ENCODE measurements around the gene SWT1. TPM values are rescaled to one million over a fixed set of nuclear protein-coding genes. Genes with fewer than 3 reads are reported as not detected.

SWT1 gene
- total RNA-seq, 1 donor from 2014 or later: 5.2 TPM

GRCh38 chr1:185334182-185334581, 177.2 kb downstream of the SWT1 start:
- no peak for ATAC-seq
- no peak for DNase-seq (ENCODE audit: missing footprints)
- intact Hi-C loops (cut with DNase I): no loop called here

DNA sequence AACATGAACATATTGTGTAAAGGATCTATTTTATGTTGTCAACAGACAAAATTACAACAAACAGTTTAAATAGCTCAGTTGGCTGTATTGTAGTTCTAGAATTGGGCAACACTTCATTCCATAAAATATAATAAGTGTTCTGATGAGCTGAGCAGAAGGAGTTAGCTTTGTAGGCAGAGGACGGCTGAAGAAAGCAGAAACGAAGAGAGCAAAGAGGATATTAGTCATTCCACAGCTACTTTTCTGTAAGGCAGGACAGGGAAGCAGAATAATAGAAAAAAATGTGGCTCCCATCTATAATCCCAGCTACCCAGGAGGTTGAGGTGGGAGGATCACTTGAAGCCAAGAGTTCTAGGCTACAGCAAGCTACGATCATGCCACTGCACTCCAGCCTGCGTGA, 180.3 kb downstream of the SWT1 start:
- no peak for DNase-seq (ENCODE audit: missing footprints)

DNA sequence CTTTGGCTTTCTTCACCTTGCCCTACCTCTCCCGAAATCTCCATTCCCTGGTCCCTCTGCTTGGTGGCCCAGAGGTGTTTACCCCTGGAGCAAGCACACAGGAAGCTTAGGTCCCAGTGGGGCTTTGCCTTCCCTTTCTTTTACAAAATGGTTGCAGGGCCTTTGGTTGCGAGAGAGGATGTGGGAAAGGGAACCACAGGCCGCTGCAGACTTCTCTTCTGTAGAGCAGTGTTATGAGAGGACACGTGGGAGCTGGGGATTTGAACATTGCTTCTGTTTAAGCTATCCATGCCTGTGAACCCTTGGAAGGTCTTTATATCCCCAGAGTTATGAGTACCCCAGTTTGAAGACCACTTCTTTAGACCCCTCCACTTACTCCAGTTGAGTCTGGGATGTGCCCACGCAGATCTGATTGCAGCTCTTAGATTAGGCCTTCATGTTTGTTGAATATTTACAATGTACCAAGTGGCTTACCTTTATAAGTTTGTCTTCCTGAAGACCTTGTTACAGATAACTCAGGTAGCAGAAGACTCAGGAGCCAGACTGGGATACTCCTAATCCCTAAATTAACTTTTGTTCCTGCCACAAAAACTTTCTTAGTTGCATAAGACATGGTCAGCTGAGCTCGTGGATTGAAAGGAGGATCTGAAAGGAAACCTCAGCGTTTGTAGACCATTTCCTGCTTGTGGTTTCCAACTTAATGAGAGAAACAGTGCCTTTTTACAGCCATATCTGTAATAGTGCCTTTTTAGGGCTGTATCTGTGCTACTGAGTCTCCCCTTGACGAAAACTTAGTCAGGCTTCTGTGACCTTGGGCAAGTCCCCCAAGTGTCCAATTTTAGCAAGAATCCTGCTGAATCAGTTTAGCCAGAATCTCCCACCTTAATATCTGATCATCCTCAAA, 182.0 kb downstream of the SWT1 start:
- peak; percentile 79 for ATAC-seq
- intact Hi-C loops (cut with DNase I): no loop called here
- no peak for DNase-seq (ENCODE audit: missing footprints)

More for the DNA sequence above, 180.3 kb downstream of the SWT1 start:
- peak; percentile 59 for ATAC-seq
- intact Hi-C loops (cut with DNase I): no loop called here

DNA sequence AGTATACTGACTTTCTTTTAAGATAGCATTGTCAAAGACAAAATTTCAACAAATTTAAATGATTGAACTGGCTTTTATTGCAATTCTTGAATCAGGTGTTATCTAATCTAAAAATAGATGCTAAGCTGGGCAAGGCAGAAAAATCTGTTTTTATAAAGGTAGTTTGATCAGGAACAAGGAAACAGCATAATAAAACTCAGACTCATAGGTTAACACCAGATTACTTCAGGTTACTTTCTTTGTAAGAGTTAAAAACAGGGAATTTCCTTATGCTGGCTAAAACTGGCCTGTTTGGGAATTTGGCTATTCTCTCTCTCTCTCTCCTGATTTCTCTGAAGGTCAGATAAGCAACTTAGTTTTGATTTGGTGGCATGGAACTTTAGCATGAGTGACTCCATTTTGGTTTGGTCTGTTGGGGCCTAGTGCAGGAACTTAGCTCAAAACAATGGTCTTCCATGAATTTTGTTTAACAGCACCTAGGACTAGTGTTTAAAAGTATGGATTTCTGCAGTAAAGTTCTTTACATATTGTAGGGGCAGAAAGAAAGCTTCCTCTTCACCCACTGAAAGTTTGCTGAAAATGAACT, 184.3 kb downstream of the SWT1 start:
- DNase-seq (ENCODE audit: missing footprints) (no peak), ATAC-seq (no peak)
- intact Hi-C loops (cut with DNase I): no loop called here

Other genes with a start within 250 kb of the SWT1 start
- gene NIBAN1, start 182.7 kb upstream of the SWT1 start, total RNA-seq: 354 TPM
- 13.3 TPM for gene RNF2, start 111.6 kb upstream of the SWT1 start, total RNA-seq
- 27.6 TPM for gene TRMT1L, start 214 bp upstream of the SWT1 start, total RNA-seq
- 59.0 TPM for gene IVNS1ABP, start 160.1 kb downstream of the SWT1 start, total RNA-seq